SK-N-SH (cell line): ENCODE results near the gene WWTR1. TPM values are rescaled to one million over a fixed set of nuclear protein-coding genes. Genes with fewer than 3 reads are reported as not detected.

Source experiments
- CTCF ChIA-PET: fragments of 300-600, 350-600 bp; formaldehyde crosslinking; extraction: SDS; loops from one replicate; lab custom pipeline; 2021; lab: Yijun Ruan, JAX
- POLR2A ChIA-PET: fragments of 350-600 bp; sonication (Branson Sonifier 250); formaldehyde crosslinking; extraction: SDS; loops from one replicate; lab custom pipeline; 2020; ENCODE audit warnings: antibody characterized with exemption, inconsistent platforms; lab: Yijun Ruan, JAX
- DNase-seq: peaks from one replicate; pipeline ENCODE4 v3.0.0; 2012
- H2AFZ ChIP-seq: fragments of 200-600 bp; sonication (generic); 2 replicates; pipeline ENCODE4 v1.8.1; 2016; ENCODE audit warnings: antibody characterized with exemption, mild to moderate bottlenecking, low read depth
- H3F3A ChIP-seq: fragments of 200-600 bp; sonication (generic); replicated peaks from 2 replicates; pipeline ENCODE3; 2016; ENCODE audit warnings: antibody characterized with exemption, mild to moderate bottlenecking; ENCODE audit not compliant: insufficient read depth
- H3K27ac ChIP-seq, 2 experiments: fragments of 200-500 bp in 1 of 2; fragments of 200-600 bp in 1 of 2; sonication (Bioruptor generic) in 1 of 2; sonication (generic), shearing (Covaris generic) in 1 of 2; 2 replicates each; pipeline versions ENCODE4 v1.5.1 to v1.6.1; 2014 to 2016; ENCODE audit warnings: low read depth in 2 of 2, inconsistent platforms in 1 of 2, low read length in 1 of 2, mild to moderate bottlenecking in 1 of 2, mixed read lengths in 1 of 2
- H3K27me3 ChIP-seq: fragments of 200-600 bp; sonication (generic), shearing (Covaris generic); 2 replicates; pipeline ENCODE4 v1.6.1; 2016; ENCODE audit warnings: mixed run types; ENCODE audit not compliant: insufficient read depth
- H3K36me3 ChIP-seq, 2 experiments: fragments of 200-500 bp in 1 of 2; fragments of 200-600 bp in 1 of 2; sonication (Bioruptor generic) in 1 of 2; sonication (generic) in 1 of 2; replicated peaks in 1 of 2; 2 replicates each; pipeline versions ENCODE3 to v1.5.1; 2014 to 2016; ENCODE audit warnings: low read length in 1 of 2, mild to moderate bottlenecking in 1 of 2; ENCODE audit not compliant: insufficient read depth in 2 of 2, control insufficient read depth in 1 of 2
- H3K4me1 ChIP-seq, 2 experiments: fragments of 200-500 bp in 1 of 2; fragments of 200-600 bp in 1 of 2; sonication (Bioruptor generic) in 1 of 2; sonication (generic), shearing (Covaris generic) in 1 of 2; 2 replicates each; pipeline versions ENCODE4 v1.5.1 to v1.6.1; 2014 to 2016; ENCODE audit warnings: low read depth in 1 of 2, low read length in 1 of 2, mixed run types in 1 of 2; ENCODE audit not compliant: insufficient read depth in 2 of 2, control insufficient read depth in 1 of 2
- H3K4me2 ChIP-seq: fragments of 200-600 bp; sonication (generic), shearing (Covaris generic); 2 replicates; pipeline ENCODE4 v1.6.1; 2017; ENCODE audit warnings: mixed run types
- H3K4me3 ChIP-seq, 2 experiments: fragments of 200-500 bp in 1 of 2; fragments of 200-600 bp in 1 of 2; sonication (Bioruptor generic) in 1 of 2; sonication (generic), shearing (Covaris generic) in 1 of 2; 2 replicates each; pipeline versions ENCODE4 v1.5.1 to v1.8.1; 2014 to 2016; ENCODE audit warnings: low read depth in 2 of 2, inconsistent platforms in 1 of 2, low read length in 1 of 2, mild to moderate bottlenecking in 1 of 2, mixed read lengths in 1 of 2, moderate library complexity in 1 of 2
- H3K79me2 ChIP-seq: fragments of 200-600 bp; sonication (generic); 2 replicates; pipeline ENCODE4 v1.8.1; 2017; ENCODE audit warnings: mild to moderate bottlenecking; ENCODE audit not compliant: insufficient read depth
- H3K9ac ChIP-seq: fragments of 200-600 bp; sonication (generic); 2 replicates; pipeline ENCODE4 v1.6.1; 2017; ENCODE audit warnings: mixed run types
- H3K9me2 ChIP-seq: fragments of 200-600 bp; sonication (generic); 2 replicates; pipeline ENCODE4 v1.6.1; 2017; ENCODE audit warnings: mixed run types
- H3K9me3 ChIP-seq: fragments of 200-600 bp; sonication (generic); 2 replicates; pipeline ENCODE4 v1.6.1; 2017; ENCODE audit warnings: mixed run types, mild to moderate bottlenecking, moderate library complexity
- H4K20me1 ChIP-seq: fragments of 200-600 bp; sonication (generic); 2 replicates; pipeline ENCODE4 v1.6.1; 2017; ENCODE audit warnings: mild to moderate bottlenecking, mixed run types; ENCODE audit not compliant: insufficient read depth
- CHD2 ChIP-seq: fragments of 150-350 bp; IDR thresholded peaks from 2 replicates; pipeline ENCODE4 v1.6.1; 2018; ENCODE audit warnings: low read length; ENCODE audit not compliant: partially characterized antibody
- ELF1 ChIP-seq: IDR thresholded peaks from 2 replicates; pipeline ENCODE4 v1.4.0; 2012
- EP300 ChIP-seq, 2 experiments: IDR thresholded peaks; 2 replicates each; pipeline versions ENCODE4 v1.4.0 to v1.6.1; 2012; ENCODE audit warnings: borderline replicate concordance in 1 of 2, low read depth in 1 of 2, low read length in 1 of 2
- EZH2phosphoT487 ChIP-seq: fragments of 200-600 bp; sonication (generic); IDR thresholded peaks from 2 replicates; pipeline ENCODE4 v1.6.1; 2017; ENCODE audit warnings: low read depth, mixed run types, mild to moderate bottlenecking, antibody characterized with exemption, moderate library complexity, borderline replicate concordance
- FOXJ3 ChIP-seq: sonication (generic); formaldehyde crosslinking; IDR thresholded peaks from 2 replicates; pipeline ENCODE4 v1.5.1; 2020; ENCODE audit warnings: mild to moderate bottlenecking, missing genetic modification reagents
- FOXM1 ChIP-seq: IDR thresholded peaks from 2 replicates; pipeline ENCODE4 v1.4.0; 2012; ENCODE audit warnings: low read depth, mild to moderate bottlenecking
- GATA2 ChIP-seq: sonication (generic); formaldehyde crosslinking; IDR thresholded peaks from 2 replicates; pipeline ENCODE4 v1.5.0; 2020; ENCODE audit warnings: mild to moderate bottlenecking, missing genetic modification reagents
- JUND ChIP-seq: IDR thresholded peaks from 2 replicates; pipeline ENCODE4 v1.4.0; 2012
- MEF2A ChIP-seq: IDR thresholded peaks from 2 replicates; pipeline ENCODE4 v1.4.0; 2012; ENCODE audit warnings: low read depth, borderline replicate concordance
- RAD21 ChIP-seq: IDR thresholded peaks from 2 replicates; pipeline ENCODE4 v1.6.1; 2012; ENCODE audit warnings: mild to moderate bottlenecking, low read length
- SIN3A ChIP-seq: IDR thresholded peaks from 2 replicates; pipeline ENCODE4 v1.6.1; 2012; ENCODE audit warnings: low read depth, mild to moderate bottlenecking, low read length, moderate library complexity, borderline replicate concordance
- TAF1 ChIP-seq: IDR thresholded peaks from 2 replicates; pipeline ENCODE4 v1.6.1; 2012; ENCODE audit warnings: low read depth, mild to moderate bottlenecking, low read length, moderate library complexity, borderline replicate concordance
- WGBS: methylation state at CpG from one replicate; pipeline ENCODE4 v1.1.6; 2017; ENCODE audit warnings: low lambda C conversion rate; 5-methylcytosine and 5-hydroxymethylcytosine counted together
- polyA plus RNA-seq, 3 experiments: library from polyadenylated mRNA; depleted of rRNA; stranded (reverse); fragments of >200 nt; gene quantifications; 2 replicates each; pipeline ENCODE4 v1.2.3, GENCODE V29; 2012
- TF ChIP-seq, protein P1 (sequence below): fragments of 150-350 bp; IDR thresholded peaks from 2 replicates; pipeline ENCODE4 v1.6.1; 2016; ENCODE audit warnings: mild to moderate bottlenecking, low read depth, low read length

Gene WWTR1
- polyA plus RNA-seq, 1 of the 3 experiments (the other 2 are of a cell fraction) = 60.6 TPM

DNA sequence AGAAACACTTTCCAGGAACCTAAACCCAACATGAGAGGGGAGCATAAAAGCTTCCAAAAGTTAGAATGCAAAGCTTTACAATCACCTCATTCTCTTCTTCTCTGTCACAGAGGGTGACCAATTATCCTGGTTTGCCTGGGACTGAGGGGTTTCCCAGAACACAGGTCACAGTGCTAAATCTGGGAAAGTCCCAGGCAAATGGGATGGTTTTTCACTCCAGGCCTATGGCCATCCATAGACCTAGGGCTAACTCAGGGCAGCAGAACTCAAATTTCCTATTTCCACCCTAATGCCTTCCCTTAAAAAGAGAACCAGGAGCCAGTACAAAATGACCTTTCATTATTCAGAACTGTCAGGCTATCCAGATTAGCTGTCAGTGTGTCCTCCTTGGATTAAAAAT, 106.3 kb downstream of the WWTR1 start:
- no peak for DNase-seq
- H3K27me3 ChIP-seq = no peaks in the 10 kb centered on the region
- POLR2A ChIA-PET = no interaction called here
- H3K27ac ChIP-seq = no peak overlapping the region
- H3K9me2 ChIP-seq = no peaks in the 10 kb centered on the region
- no peak overlapping the region for H3K4me3 ChIP-seq
- no peaks in the 10 kb centered on the region for H3K9me3 ChIP-seq
- no peak overlapping the region for H3K4me2 ChIP-seq
- H2AFZ ChIP-seq = no peak overlapping the region
- H3K36me3 ChIP-seq = peaks cover 0 to 5% of the 10 kb centered on the region in 2 experiments
- CTCF ChIA-PET = interaction anchor here (1.0 kb wide), 1 partner anchor 174 kb away, joined by 4 read pairs; no protein-coding TSS in a partner anchor
- H4K20me1 ChIP-seq = no peaks in the 10 kb centered on the region
- H3K79me2 ChIP-seq = peaks cover 65% of the 10 kb centered on the region
- peaks cover 45% of the 10 kb centered on the region for H3F3A ChIP-seq
- no peak for TF ChIP-seq EP300 (IDR thresholded peaks at IDR 0.05; ENCODE audit: borderline replicate concordance in 1 of 2, low read depth in 1 of 2, low read length in 1 of 2)
- no peak for TF ChIP-seq EZH2phosphoT487
- no peak for TF ChIP-seq SIN3A
- TF ChIP-seq RAD21 = no peak
- no peak for TF ChIP-seq TAF1
- no peak for TF ChIP-seq MEF2A
- TF ChIP-seq GATA2 (CRISPR knock-in tag) = no peak
- TF ChIP-seq ELF1 = no peak
- no peak for TF ChIP-seq FOXM1
- TF ChIP-seq, protein P1, sequence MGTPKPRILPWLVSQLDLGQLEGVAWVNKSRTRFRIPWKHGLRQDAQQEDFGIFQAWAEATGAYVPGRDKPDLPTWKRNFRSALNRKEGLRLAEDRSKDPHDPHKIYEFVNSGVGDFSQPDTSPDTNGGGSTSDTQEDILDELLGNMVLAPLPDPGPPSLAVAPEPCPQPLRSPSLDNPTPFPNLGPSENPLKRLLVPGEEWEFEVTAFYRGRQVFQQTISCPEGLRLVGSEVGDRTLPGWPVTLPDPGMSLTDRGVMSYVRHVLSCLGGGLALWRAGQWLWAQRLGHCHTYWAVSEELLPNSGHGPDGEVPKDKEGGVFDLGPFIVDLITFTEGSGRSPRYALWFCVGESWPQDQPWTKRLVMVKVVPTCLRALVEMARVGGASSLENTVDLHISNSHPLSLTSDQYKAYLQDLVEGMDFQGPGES = no peak
- TF ChIP-seq FOXJ3 = no peak
- H3K4me1 ChIP-seq = peaks cover 36 to 60% of the 10 kb centered on the region in 2 experiments
- H3K9ac ChIP-seq = no peak overlapping the region

DNA sequence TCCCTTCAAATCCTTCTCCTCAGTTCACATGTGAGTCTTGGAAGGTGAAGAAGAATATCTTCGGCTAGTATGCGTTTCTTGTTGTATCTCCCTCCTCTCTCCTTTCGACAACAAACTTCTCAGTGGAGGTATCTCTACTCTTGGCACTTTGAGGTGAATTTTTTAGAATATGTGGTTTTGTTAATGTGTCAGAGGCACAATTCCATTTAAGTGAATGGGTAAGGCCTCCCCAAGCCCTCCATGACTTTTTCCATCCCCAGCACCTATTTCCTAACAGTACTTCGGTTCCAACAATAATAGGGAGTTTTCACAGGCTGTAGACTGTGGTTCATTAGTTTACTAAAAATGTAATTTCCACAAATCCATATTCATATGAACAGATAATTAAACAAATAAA, 109.2 kb downstream of the WWTR1 start:
- H3K9me2 ChIP-seq = no peaks in the 10 kb centered on the region
- WGBS = 94% methylated on average over 4 of the region's 4 CpGs
- H3K9ac ChIP-seq = peak overlapping the region; percentile 47; the same call in 1 of the 2 replicates
- ChIA-PET POLR2A (no interaction called here), CTCF (no interaction called here)
- H4K20me1 ChIP-seq = no peaks in the 10 kb centered on the region
- peaks cover 0 to 14% of the 10 kb centered on the region in 2 experiments for H3K36me3 ChIP-seq
- no peaks in the 10 kb centered on the region for H3K27me3 ChIP-seq
- H3K9me3 ChIP-seq = no peaks in the 10 kb centered on the region
- H3K4me1 ChIP-seq = peaks cover 28 to 32% of the 10 kb centered on the region in 2 experiments
- peaks cover 66% of the 10 kb centered on the region for H3K79me2 ChIP-seq
- peaks cover 20% of the 10 kb centered on the region for H3F3A ChIP-seq
- no peak overlapping the region for H2AFZ ChIP-seq
- TF ChIP-seq CHD2 (no peak), MEF2A (no peak), FOXJ3 (no peak), JUND (no peak)
- TF ChIP-seq, all 33 proteins: peak for 0
- peak overlapping the region; percentile 78 to 87 for H3K27ac ChIP-seq
- no peak overlapping the region for H3K4me3 ChIP-seq
- peak overlapping the region; percentile 64 for H3K4me2 ChIP-seq
- no peak for DNase-seq
